ENCODE results near the gene NELL1.
"Not testable (repeated sequence)": the region's sequence is repeated elsewhere in the genome, so short reads cannot be mapped to it uniquely, and the experiment has no call there.

NELL1 gene

GRCh38 chr11:20821046-20821445, 151.7 kb downstream of the NELL1 start:
- DNase-seq (ENCODE audit: low read depth, low spot score), result no peak
- Histone ChIP-seq H3K27me3 (ENCODE audit: control insufficient read depth, insufficient read depth, low read length) (no peaks in the 10 kb centered on the region), H3K36me3 (ENCODE audit: control insufficient read depth, insufficient read depth, low read length) (no peaks in the 10 kb centered on the region), H3K4me1 (ENCODE audit: control insufficient read depth, insufficient read depth, low read length) (no peaks in the 10 kb centered on the region), H3K9me3 (ENCODE audit: control insufficient read depth, insufficient read depth, low read length) (no peaks in the 10 kb centered on the region), H3K4me3 (ENCODE audit: low read length) (no peak overlapping the region), H3K27ac (ENCODE audit: low read length) (no peak overlapping the region)
- WGBS (ENCODE audit: insufficient coverage, insufficient read length), result no CpG with 5 or more reads among the region's 2 CpGs

- no peaks in the 10 kb centered on the region for H3K36me3 ChIP-seq (ENCODE audit: control insufficient read depth, insufficient read depth, low read length)
- H3K9me3 ChIP-seq (ENCODE audit: control insufficient read depth, insufficient read depth, low read length), result no peaks in the 10 kb centered on the region
- no peak overlapping the region for H3K4me3 ChIP-seq (ENCODE audit: low read length)
- no peaks in the 10 kb centered on the region for H3K4me1 ChIP-seq (ENCODE audit: control insufficient read depth, insufficient read depth, low read length)
- no peaks in the 10 kb centered on the region for H3K27me3 ChIP-seq (ENCODE audit: control insufficient read depth, insufficient read depth, low read length)
- H3K27ac ChIP-seq (ENCODE audit: low read length), result no peak overlapping the region
- DNase-seq (ENCODE audit: low read depth, low spot score), result no peak
Measured at GRCh38 chr11:20821470-20821869, 152.1 kb downstream of the NELL1 start.

- Histone ChIP-seq H3K9me3 (ENCODE audit: control insufficient read depth, insufficient read depth, low read length) (no peaks in the 10 kb centered on the region), H3K27me3 (ENCODE audit: control insufficient read depth, insufficient read depth, low read length) (no peaks in the 10 kb centered on the region), H3K36me3 (ENCODE audit: control insufficient read depth, insufficient read depth, low read length) (no peaks in the 10 kb centered on the region), H3K27ac (ENCODE audit: low read length) (no peak overlapping the region), H3K4me3 (ENCODE audit: low read length) (no peak overlapping the region), H3K4me1 (ENCODE audit: control insufficient read depth, insufficient read depth, low read length) (no peaks in the 10 kb centered on the region)
- no CpG with 5 or more reads among the region's 2 CpGs for WGBS (ENCODE audit: insufficient coverage, insufficient read length)
- DNase-seq (ENCODE audit: low read depth, low spot score), result no peak
Measured at GRCh38 chr11:20824773-20825172, 155.4 kb downstream of the NELL1 start.

GRCh38 chr11:20835561-20835960, 166.2 kb downstream of the NELL1 start:
- H3K36me3 ChIP-seq (ENCODE audit: control insufficient read depth, insufficient read depth, low read length), result no peaks in the 10 kb centered on the region
- H3K9me3 ChIP-seq (ENCODE audit: control insufficient read depth, insufficient read depth, low read length), result no peaks in the 10 kb centered on the region
- no peak overlapping the region for H3K27ac ChIP-seq (ENCODE audit: low read length)
- no peak overlapping the region for H3K4me3 ChIP-seq (ENCODE audit: low read length)
- H3K4me1 ChIP-seq (ENCODE audit: control insufficient read depth, insufficient read depth, low read length), result no peaks in the 10 kb centered on the region; the same call in 1 of the 2 replicates
- no CpG with 5 or more reads among the region's 3 CpGs for WGBS (ENCODE audit: insufficient coverage, insufficient read length)
- no peaks in the 10 kb centered on the region for H3K27me3 ChIP-seq (ENCODE audit: control insufficient read depth, insufficient read depth, low read length)
- no peak for DNase-seq (ENCODE audit: low read depth, low spot score)

GRCh38 chr11:20839231-20839630, 169.8 kb downstream of the NELL1 start:
- Histone ChIP-seq H3K27ac (ENCODE audit: low read length) (no peak overlapping the region), H3K36me3 (ENCODE audit: control insufficient read depth, insufficient read depth, low read length) (no peaks in the 10 kb centered on the region), H3K9me3 (ENCODE audit: control insufficient read depth, insufficient read depth, low read length) (no peaks in the 10 kb centered on the region), H3K4me1 (ENCODE audit: control insufficient read depth, insufficient read depth, low read length) (no peaks in the 10 kb centered on the region; the same call in 1 of the 2 replicates), H3K27me3 (ENCODE audit: control insufficient read depth, insufficient read depth, low read length) (no peaks in the 10 kb centered on the region), H3K4me3 (ENCODE audit: low read length) (no peak overlapping the region)
- DNase-seq (ENCODE audit: low read depth, low spot score), result no peak
- no CpG with 5 or more reads among the region's 3 CpGs for WGBS (ENCODE audit: insufficient coverage, insufficient read length)

- no peaks in the 10 kb centered on the region for H3K27me3 ChIP-seq (ENCODE audit: control insufficient read depth, insufficient read depth, low read length)
- no peak overlapping the region for H3K4me3 ChIP-seq (ENCODE audit: low read length)
- H3K9me3 ChIP-seq (ENCODE audit: control insufficient read depth, insufficient read depth, low read length), result no peaks in the 10 kb centered on the region
- no peaks in the 10 kb centered on the region for H3K36me3 ChIP-seq (ENCODE audit: control insufficient read depth, insufficient read depth, low read length)
- DNase-seq (ENCODE audit: low read depth, low spot score), result no peak
- no peak overlapping the region for H3K27ac ChIP-seq (ENCODE audit: low read length)
- no peaks in the 10 kb centered on the region; the same call in 1 of the 2 replicates for H3K4me1 ChIP-seq (ENCODE audit: control insufficient read depth, insufficient read depth, low read length)
- no CpG with 5 or more reads among the region's 1 CpG for WGBS (ENCODE audit: insufficient coverage, insufficient read length)
Measured at GRCh38 chr11:20840341-20840740, 171.0 kb downstream of the NELL1 start.

GRCh38 chr11:20844216-20844615, 174.8 kb downstream of the NELL1 start:
- H3K36me3 ChIP-seq (ENCODE audit: control insufficient read depth, insufficient read depth, low read length), result no peaks in the 10 kb centered on the region
- H3K9me3 ChIP-seq (ENCODE audit: control insufficient read depth, insufficient read depth, low read length), result no peaks in the 10 kb centered on the region
- WGBS (ENCODE audit: insufficient coverage, insufficient read length), result no CpG with 5 or more reads among the region's 2 CpGs
- no peak for DNase-seq (ENCODE audit: low read depth, low spot score)
- no peak overlapping the region for H3K27ac ChIP-seq (ENCODE audit: low read length)
- no peaks in the 10 kb centered on the region; the same call in 1 of the 2 replicates for H3K4me1 ChIP-seq (ENCODE audit: control insufficient read depth, insufficient read depth, low read length)
- no peaks in the 10 kb centered on the region for H3K27me3 ChIP-seq (ENCODE audit: control insufficient read depth, insufficient read depth, low read length)
- H3K4me3 ChIP-seq (ENCODE audit: low read length), result no peak overlapping the region

GRCh38 chr11:20844630-20845029, 175.2 kb downstream of the NELL1 start:
- no peaks in the 10 kb centered on the region for H3K27me3 ChIP-seq (ENCODE audit: control insufficient read depth, insufficient read depth, low read length)
- no peaks in the 10 kb centered on the region for H3K9me3 ChIP-seq (ENCODE audit: control insufficient read depth, insufficient read depth, low read length)
- no peak for DNase-seq (ENCODE audit: low read depth, low spot score)
- H3K4me1 ChIP-seq (ENCODE audit: control insufficient read depth, insufficient read depth, low read length), result no peaks in the 10 kb centered on the region; the same call in 1 of the 2 replicates
- H3K4me3 ChIP-seq (ENCODE audit: low read length), result no peak overlapping the region
- no peaks in the 10 kb centered on the region for H3K36me3 ChIP-seq (ENCODE audit: control insufficient read depth, insufficient read depth, low read length)
- H3K27ac ChIP-seq (ENCODE audit: low read length), result no peak overlapping the region
- WGBS (ENCODE audit: insufficient coverage, insufficient read length), result no CpG with 5 or more reads among the region's 2 CpGs

GRCh38 chr11:20854215-20854955, 185.0 kb downstream of the NELL1 start:
- no peaks in the 10 kb centered on the region for H3K4me1 ChIP-seq (ENCODE audit: control insufficient read depth, insufficient read depth, low read length)
- no peaks in the 10 kb centered on the region for H3K27me3 ChIP-seq (ENCODE audit: control insufficient read depth, insufficient read depth, low read length)
- WGBS (ENCODE audit: insufficient coverage, insufficient read length), result no CpG with 5 or more reads among the region's 1 CpG
- no peak overlapping the region for H3K27ac ChIP-seq (ENCODE audit: low read length)
- no peak for DNase-seq (ENCODE audit: low read depth, low spot score)
- no peaks in the 10 kb centered on the region for H3K36me3 ChIP-seq (ENCODE audit: control insufficient read depth, insufficient read depth, low read length)
- no peaks in the 10 kb centered on the region for H3K9me3 ChIP-seq (ENCODE audit: control insufficient read depth, insufficient read depth, low read length)
- no peak overlapping the region for H3K4me3 ChIP-seq (ENCODE audit: low read length)

GRCh38 chr11:20861322-20861721, 191.9 kb downstream of the NELL1 start:
- Histone ChIP-seq H3K27me3 (ENCODE audit: control insufficient read depth, insufficient read depth, low read length) (no peaks in the 10 kb centered on the region), H3K36me3 (ENCODE audit: control insufficient read depth, insufficient read depth, low read length) (no peaks in the 10 kb centered on the region), H3K4me1 (ENCODE audit: control insufficient read depth, insufficient read depth, low read length) (no peaks in the 10 kb centered on the region), H3K4me3 (ENCODE audit: low read length) (no peak overlapping the region), H3K27ac (ENCODE audit: low read length) (no peak overlapping the region), H3K9me3 (ENCODE audit: control insufficient read depth, insufficient read depth, low read length) (no peaks in the 10 kb centered on the region)
- no CpG with 5 or more reads among the region's 2 CpGs for WGBS (ENCODE audit: insufficient coverage, insufficient read length)
- DNase-seq (ENCODE audit: low read depth, low spot score), result no peak

- no CpG with 5 or more reads among the region's 6 CpGs for WGBS (ENCODE audit: insufficient coverage, insufficient read length)
- not testable (repeated sequence) for DNase-seq (ENCODE audit: low read depth, low spot score); H3K27me3 ChIP-seq (ENCODE audit: control insufficient read depth, insufficient read depth, low read length); H3K4me1 ChIP-seq (ENCODE audit: control insufficient read depth, insufficient read depth, low read length); H3K4me3 ChIP-seq (ENCODE audit: low read length); H3K36me3 ChIP-seq (ENCODE audit: control insufficient read depth, insufficient read depth, low read length); H3K9me3 ChIP-seq (ENCODE audit: control insufficient read depth, insufficient read depth, low read length); H3K27ac ChIP-seq (ENCODE audit: low read length)
Measured at GRCh38 chr11:20862263-20862662, 192.9 kb downstream of the NELL1 start.
